A549 (cell line): Measurements from ENCODE around the gene CERS3. TPM values are rescaled to one million over a fixed set of nuclear protein-coding genes. Genes with fewer than 3 reads are reported as not detected.

Experiments
- ATAC-seq, 2 experiments: fragments of 200-7000 bp in 1 of 2; fragments of >200 bp in 1 of 2; cut with Nextera tagmentation in 1 of 2; cut with Tn5 transposase in 1 of 2; 3 replicates each; pipeline versions ENCODE4 v1.8.0 to v1.9.1; 2018 to 2020; ENCODE audit warnings: mild to moderate bottlenecking in 1 of 2, moderate library complexity in 1 of 2
- CTCF ChIA-PET: fragments of 300-600 bp; sonication (Branson Sonifier 250); formaldehyde crosslinking; extraction: SDS; loops from one replicate; lab custom pipeline; 2021; ENCODE audit warnings: antibody characterized with exemption, inconsistent platforms; lab: Yijun Ruan, JAX
- POLR2A ChIA-PET: fragments of 350-600 bp; formaldehyde crosslinking; extraction: SDS; loops from one replicate; lab custom pipeline; 2021; ENCODE audit warnings: antibody characterized with exemption, inconsistent platforms; lab: Yijun Ruan, JAX
- DNase-seq, 2 experiments: peaks; one replicate each; pipeline versions ENCODE4 v3.0.0 to v3.0.0-alpha.2; 2011 to 2016; ENCODE audit warnings: low read depth in 1 of 2, low spot score in 1 of 2
- FAIRE-seq: peaks from 2 replicates; lab custom pipeline; 2011; peaks lifted over from hg19 to GRCh38; lab: Jason Lieb, UNC
- H3K27ac ChIP-seq, 2 experiments: fragments of >200 bp; sonication (Bioruptor Twin); formaldehyde crosslinking; 3 replicates each; pipeline ENCODE4 v1.5.1; 2016 to 2017
- H3K4me1 ChIP-seq: fragments of >200 bp; sonication (Bioruptor Twin); formaldehyde crosslinking; 3 replicates; pipeline ENCODE4 v1.6.1; 2016
- H3K4me2 ChIP-seq: fragments of >200 bp; sonication (Bioruptor Twin); formaldehyde crosslinking; 3 replicates; pipeline ENCODE4 v1.6.1; 2016
- H3K4me3 ChIP-seq: fragments of >200 bp; sonication (Bioruptor Twin); formaldehyde crosslinking; 3 replicates; pipeline ENCODE4 v1.5.1; 2016
- H3K9me3 ChIP-seq: fragments of >200 bp; sonication (Bioruptor Twin); formaldehyde crosslinking; 3 replicates; pipeline ENCODE4 v1.6.1; 2016
- BHLHE40 ChIP-seq: IDR thresholded peaks from 2 replicates; pipeline ENCODE4 v1.6.1; 2012; ENCODE audit warnings: low read depth, low read length, inconsistent platforms
- CEBPB ChIP-seq, 2 experiments: fragments of >200 bp in 1 of 2; sonication (Bioruptor Twin) in 1 of 2; formaldehyde crosslinking in 1 of 2; IDR thresholded peaks; 2 replicates each; pipeline ENCODE4 v1.6.1; 2012 to 2016
- CTCF ChIP-seq: fragments of >200 bp; sonication (Bioruptor Twin); formaldehyde crosslinking; IDR thresholded peaks from 3 replicates; pipeline ENCODE4 v1.5.1; 2016
- EHF ChIP-seq: fragments of 250-450 bp; sonication (Bioruptor Pico); IDR thresholded peaks from 2 replicates; pipeline ENCODE4 v1.5.0; 2020; ENCODE audit warnings: mild to moderate bottlenecking
- ESRRA ChIP-seq: fragments of 150-350 bp; IDR thresholded peaks from 2 replicates; pipeline ENCODE4 v1.6.1; 2014; ENCODE audit warnings: mild to moderate bottlenecking, low read length, borderline replicate concordance
- FOSB ChIP-seq: fragments of 250-450 bp; sonication (Bioruptor Pico); IDR thresholded peaks from 2 replicates; pipeline ENCODE4 v1.5.0; 2020; ENCODE audit warnings: mild to moderate bottlenecking, moderate library complexity
- FOSL2 ChIP-seq, 2 experiments: fragments of 450-650 bp in 1 of 2; fragments of >200 bp in 1 of 2; sonication (Bioruptor Twin) in 1 of 2; formaldehyde crosslinking; IDR thresholded peaks; 2 replicates each; pipeline versions ENCODE4 v1.5.0 to v1.6.1; 2016 to 2020; ENCODE audit warnings: mild to moderate bottlenecking in 1 of 2, moderate library complexity in 1 of 2
- GATA3 ChIP-seq: IDR thresholded peaks from 2 replicates; pipeline ENCODE4 v1.6.1; 2012; ENCODE audit warnings: borderline replicate concordance
- HDAC2 ChIP-seq: fragments of 200-600 bp; sonication (generic); IDR thresholded peaks from 2 replicates; pipeline ENCODE4 v1.6.1; 2016
- HES2 ChIP-seq: fragments of >200 bp; sonication (Bioruptor Twin); formaldehyde crosslinking; IDR thresholded peaks from 2 replicates; pipeline ENCODE4 v1.6.1; 2016
- HMGXB4 ChIP-seq: fragments of 250-450 bp; sonication (Bioruptor Pico); IDR thresholded peaks from 2 replicates; pipeline ENCODE4 v1.5.0; 2021; ENCODE audit warnings: mild to moderate bottlenecking, moderate library complexity, borderline replicate concordance
- HOXB13 ChIP-seq: fragments of 250-450 bp; sonication (Bioruptor Pico); IDR thresholded peaks from 2 replicates; pipeline ENCODE4 v1.5.0; 2020; ENCODE audit warnings: low read depth, mild to moderate bottlenecking, moderate library complexity
- HOXB5 ChIP-seq: fragments of 250-450 bp; sonication (Bioruptor Pico); IDR thresholded peaks from 2 replicates; pipeline ENCODE4 v1.5.0; 2020; ENCODE audit warnings: mild to moderate bottlenecking, moderate library complexity
- JUN ChIP-seq, 2 experiments: fragments of >200 bp; sonication (Bioruptor Twin); formaldehyde crosslinking; IDR thresholded peaks; 2 replicates in 1 of 2; 3 replicates in 1 of 2; pipeline ENCODE4 v1.6.1; 2016 to 2017
- JUNB ChIP-seq: fragments of >200 bp; sonication (Bioruptor Twin); formaldehyde crosslinking; IDR thresholded peaks from 2 replicates; pipeline ENCODE4 v1.6.1; 2016
- MAFK ChIP-seq: fragments of 450-650 bp; IDR thresholded peaks from 2 replicates; pipeline ENCODE4 v1.6.1; 2014; ENCODE audit not compliant: partially characterized antibody
- MAZ ChIP-seq: fragments of 150-350 bp; IDR thresholded peaks from 2 replicates; pipeline ENCODE4 v1.6.1; 2014; ENCODE audit warnings: antibody characterized with exemption, low read depth, low read length, borderline replicate concordance
- NR3C1 ChIP-seq: fragments of >200 bp; sonication (Bioruptor Twin); formaldehyde crosslinking; IDR thresholded peaks from 3 replicates; pipeline ENCODE4 v1.6.1; 2017
- POLR2A ChIP-seq: IDR thresholded peaks from 2 replicates; pipeline ENCODE4 v1.6.1; 2012; ENCODE audit warnings: mild to moderate bottlenecking, low read length
- RAD21 ChIP-seq, 2 experiments: fragments of >200 bp in 1 of 2; sonication (Bioruptor Twin) in 1 of 2; formaldehyde crosslinking in 1 of 2; IDR thresholded peaks in 1 of 2; conservative IDR thresholded peaks in 1 of 2; 2 replicates in 1 of 2; 3 replicates in 1 of 2; pipeline ENCODE4 v1.6.1; 2012 to 2018; ENCODE audit warnings: inconsistent platforms in 1 of 2
- RFX5 ChIP-seq: fragments of 450-650 bp; IDR thresholded peaks from 2 replicates; pipeline ENCODE4 v1.7.1; 2014; ENCODE audit warnings: antibody characterized with exemption, mild to moderate bottlenecking, moderate library complexity
- RNF2 ChIP-seq: fragments of 200-600 bp; sonication (generic); IDR thresholded peaks from 2 replicates; pipeline ENCODE4 v1.6.1; 2016; ENCODE audit warnings: low read depth, mild to moderate bottlenecking, antibody characterized with exemption, moderate library complexity, borderline replicate concordance
- ZNF302 ChIP-seq: fragments of 250-450 bp; sonication (Bioruptor Pico); IDR thresholded peaks from 2 replicates; pipeline ENCODE4 v1.9.0; 2021; ENCODE audit warnings: inconsistent platforms, mild to moderate bottlenecking, moderate library complexity
- WGBS: methylation state at CpG from one replicate; pipeline ENCODE4 v1.1.6; 2017; ENCODE audit errors: missing lambda C conversion rate; 5-methylcytosine and 5-hydroxymethylcytosine counted together
- polyA plus RNA-seq, 4 experiments: library from polyadenylated mRNA; depleted of rRNA in 3 of 4; stranded (reverse); fragments of >200 nt; fragmentation: RNase III in 1 of 4; extraction: RNeasy Plus Mini Kit Qiagen cat#74134 plus additional on column Dnase treatment in 1 of 4; gene quantifications; 2 replicates in 3 of 4; 3 replicates in 1 of 4; pipeline ENCODE4 v1.2.3, GENCODE V29; 2011 to 2017
- TF ChIP-seq, protein P1 (sequence below): IDR thresholded peaks from 2 replicates; pipeline ENCODE4 v1.6.1; 2012
- TF ChIP-seq, protein P2 (sequence below): fragments of 250-450 bp; sonication (Bioruptor Pico); IDR thresholded peaks from 2 replicates; pipeline ENCODE4 v1.5.0; 2020; ENCODE audit warnings: low read depth, mild to moderate bottlenecking, moderate library complexity
- TF ChIP-seq, protein P3 (sequence below): fragments of 150-350 bp; IDR thresholded peaks from 2 replicates; pipeline ENCODE4 v1.6.1; 2014; ENCODE audit warnings: low read depth, mild to moderate bottlenecking, low read length
- TF ChIP-seq, protein P4 (sequence below): IDR thresholded peaks from 2 replicates; pipeline ENCODE4 v1.6.1; 2012; ENCODE audit warnings: low read depth, borderline replicate concordance

The CERS3 gene
- polyA plus RNA-seq, 2 of the 4 experiments (the other 2 are of a cell fraction) = not detected

- H3K4me1 ChIP-seq = no peaks in the 10 kb centered on the region
- ChIA-PET POLR2A (no interaction called here), CTCF (interaction anchor here (1.2 to 1.3 kb wide), 2 partner anchors 20 to 117 kb away, joined by 3 to 4 read pairs; no protein-coding TSS in a partner anchor)
- no peak for ATAC-seq
- 5% methylated on average over 2 of the region's 2 CpGs for WGBS
- 0 out of 3 replicates have a peak, but pooled peaks cover 1% of the 10 kb centered on the region for H3K9me3 ChIP-seq
- no peak for FAIRE-seq
- TF ChIP-seq HMGXB4 (CRISPR knock-in tag) (no peak), JUNB (no peak), HES2 (no peak), HOXB13 (CRISPR knock-in tag) (no peak), POLR2A (no peak), EHF (CRISPR knock-in tag) (no peak), CEBPB (IDR thresholded peaks at IDR 0.05) (no peak), MAFK (no peak), FOSB (CRISPR knock-in tag) (no peak), ZNF302 (CRISPR knock-in tag) (no peak), MAZ (no peak), FOSL2 (IDR thresholded peaks at IDR 0.05) (no peak), FOSL2 (CRISPR knock-in tag; IDR thresholded peaks at IDR 0.05) (no peak)
- TF ChIP-seq, protein P1, sequence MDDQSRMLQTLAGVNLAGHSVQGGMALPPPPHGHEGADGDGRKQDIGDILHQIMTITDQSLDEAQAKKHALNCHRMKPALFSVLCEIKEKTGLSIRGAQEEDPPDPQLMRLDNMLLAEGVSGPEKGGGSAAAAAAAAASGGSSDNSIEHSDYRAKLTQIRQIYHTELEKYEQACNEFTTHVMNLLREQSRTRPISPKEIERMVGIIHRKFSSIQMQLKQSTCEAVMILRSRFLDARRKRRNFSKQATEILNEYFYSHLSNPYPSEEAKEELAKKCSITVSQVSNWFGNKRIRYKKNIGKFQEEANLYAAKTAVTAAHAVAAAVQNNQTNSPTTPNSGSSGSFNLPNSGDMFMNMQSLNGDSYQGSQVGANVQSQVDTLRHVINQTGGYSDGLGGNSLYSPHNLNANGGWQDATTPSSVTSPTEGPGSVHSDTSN = no peak
- no peak overlapping the region for H3K4me3 ChIP-seq
- DNase-seq = no peak
- no peak overlapping the region for H3K4me2 ChIP-seq
- H3K27ac ChIP-seq = no peak overlapping the region
These were observed 74.6 kb downstream of the CERS3 start for GRCh38 chr15:100454148-100454547.

DNA sequence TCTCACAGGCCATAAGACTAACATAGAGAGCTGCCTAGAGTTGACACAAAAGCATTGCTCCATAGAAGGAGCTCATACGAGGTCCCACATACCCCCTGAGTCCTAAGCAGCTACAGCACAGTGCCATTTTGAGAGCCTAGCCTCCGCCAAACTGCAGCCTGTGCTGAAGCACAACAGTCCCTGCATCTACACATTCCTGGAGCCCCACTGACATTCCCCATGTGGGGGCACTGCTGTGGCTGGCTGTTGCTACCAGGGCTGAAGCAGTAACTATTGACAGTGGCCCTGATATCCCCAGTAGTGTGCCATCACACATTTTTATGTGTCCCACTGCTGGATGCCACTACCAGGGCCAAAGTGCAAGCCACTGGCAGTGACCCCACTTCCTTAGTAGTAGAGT is 80.3 kb downstream of the CERS3 start:
- no peak overlapping the region for H3K4me2 ChIP-seq
- no peak for DNase-seq
- CTCF ChIA-PET = interaction anchor here (0.7 kb wide), 2 partner anchors 26 to 98 kb away, joined by 3 to 4 read pairs; no protein-coding TSS in a partner anchor
- H3K4me1 ChIP-seq = no peaks in the 10 kb centered on the region
- 0% methylated on average over 1 of the region's 2 CpGs for WGBS
- POLR2A ChIA-PET = no interaction called here
- no peak for ATAC-seq
- no peak overlapping the region for H3K4me3 ChIP-seq
- H3K9me3 ChIP-seq = peaks cover 3% of the 10 kb centered on the region; the same call in 1 of the 3 replicates
- no peak for FAIRE-seq
- no peak overlapping the region for H3K27ac ChIP-seq
- TF ChIP-seq RAD21 (conservative IDR thresholded peaks at IDR 0.05 in 1 of 2, IDR thresholded peaks at IDR 0.05 in 1 of 2) (no peak), HOXB5 (CRISPR knock-in tag) (no peak), RFX5 (no peak), GATA3 (no peak), HMGXB4 (CRISPR knock-in tag) (no peak), BHLHE40 (no peak), ESRRA (no peak), EHF (CRISPR knock-in tag) (no peak), RNF2 (no peak), NR3C1 (no peak), HDAC2 (no peak), CTCF (no peak), JUN (IDR thresholded peaks at IDR 0.05) (no peak)
- TF ChIP-seq, protein P2, sequence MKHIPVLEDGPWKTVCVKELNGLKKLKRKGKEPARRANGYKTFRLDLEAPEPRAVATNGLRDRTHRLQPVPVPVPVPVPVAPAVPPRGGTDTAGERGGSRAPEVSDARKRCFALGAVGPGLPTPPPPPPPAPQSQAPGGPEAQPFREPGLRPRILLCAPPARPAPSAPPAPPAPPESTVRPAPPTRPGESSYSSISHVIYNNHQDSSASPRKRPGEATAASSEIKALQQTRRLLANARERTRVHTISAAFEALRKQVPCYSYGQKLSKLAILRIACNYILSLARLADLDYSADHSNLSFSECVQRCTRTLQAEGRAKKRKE (CRISPR knock-in tag) = no peak
- TF ChIP-seq, protein P3, sequence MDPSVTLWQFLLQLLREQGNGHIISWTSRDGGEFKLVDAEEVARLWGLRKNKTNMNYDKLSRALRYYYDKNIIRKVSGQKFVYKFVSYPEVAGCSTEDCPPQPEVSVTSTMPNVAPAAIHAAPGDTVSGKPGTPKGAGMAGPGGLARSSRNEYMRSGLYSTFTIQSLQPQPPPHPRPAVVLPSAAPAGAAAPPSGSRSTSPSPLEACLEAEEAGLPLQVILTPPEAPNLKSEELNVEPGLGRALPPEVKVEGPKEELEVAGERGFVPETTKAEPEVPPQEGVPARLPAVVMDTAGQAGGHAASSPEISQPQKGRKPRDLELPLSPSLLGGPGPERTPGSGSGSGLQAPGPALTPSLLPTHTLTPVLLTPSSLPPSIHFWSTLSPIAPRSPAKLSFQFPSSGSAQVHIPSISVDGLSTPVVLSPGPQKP = no peak
- TF ChIP-seq, protein P4, sequence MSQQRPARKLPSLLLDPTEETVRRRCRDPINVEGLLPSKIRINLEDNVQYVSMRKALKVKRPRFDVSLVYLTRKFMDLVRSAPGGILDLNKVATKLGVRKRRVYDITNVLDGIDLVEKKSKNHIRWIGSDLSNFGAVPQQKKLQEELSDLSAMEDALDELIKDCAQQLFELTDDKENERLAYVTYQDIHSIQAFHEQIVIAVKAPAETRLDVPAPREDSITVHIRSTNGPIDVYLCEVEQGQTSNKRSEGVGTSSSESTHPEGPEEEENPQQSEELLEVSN = no peak
